Prostate gland (tissue), 2 donors: ENCODE data around the gene MRPL9. TPM values are rescaled to one million over a fixed set of nuclear protein-coding genes. Genes with fewer than 3 reads are reported as not detected.
A peak's percentile ranks its signal among the peaks of the same experiment; 100 is the strongest.

Experiments used
- DNase-seq: peaks from one replicate; pipeline ENCODE4 v3.0.0-alpha.2; 2019; ENCODE audit warnings: low spot score
- H3K27ac ChIP-seq, 2 donors: fragments of 200-600 bp; sonication (generic); 2 replicates each; pipeline ENCODE4 v1.5.1; 2017 to 2019
- H3K27me3 ChIP-seq: fragments of 200-600 bp; sonication (generic); replicated peaks from 2 replicates; pipeline ENCODE4 v1.5.1; 2019; ENCODE audit not compliant: insufficient read depth
- H3K36me3 ChIP-seq, 2 donors: fragments of 200-600 bp; sonication (generic); 1 replicate in 1 of 2; 2 replicates in 1 of 2; pipeline versions ENCODE4 v1.5.1 to v1.8.1; 2017 to 2019
- H3K4me1 ChIP-seq: fragments of 200-600 bp; sonication (generic); replicated peaks from 2 replicates; pipeline ENCODE4 v1.5.1; 2019
- H3K4me3 ChIP-seq, 2 donors: fragments of 200-600 bp; sonication (generic); 2 replicates each; pipeline ENCODE4 v1.5.1; 2017 to 2019
- H3K9me3 ChIP-seq: fragments of 200-600 bp; sonication (generic); 2 replicates; pipeline ENCODE4 v1.5.1; 2017
- CTCF ChIP-seq, 4 experiments: fragments of 200-600 bp in 2 of 4; fragments of 450-650 bp in 2 of 4; sonication (generic) in 2 of 4; IDR thresholded peaks; 1 replicate in 3 of 4; 2 replicates in 1 of 4; pipeline ENCODE4 v1.5.1; 2016 to 2019; ENCODE audit warnings: antibody characterized with exemption in 4 of 4, mild to moderate bottlenecking in 2 of 4, moderate library complexity in 2 of 4
- POLR2A ChIP-seq: fragments of 450-650 bp; IDR thresholded peaks from one replicate; pipeline ENCODE4 v1.6.1; 2016; ENCODE audit warnings: antibody characterized with exemption, mild to moderate bottlenecking
- POLR2AphosphoS5 ChIP-seq: sonication (generic); formaldehyde crosslinking; IDR thresholded peaks from one replicate; pipeline ENCODE4 v1.6.1; 2017; ENCODE audit warnings: antibody characterized with exemption
- WGBS: methylation state at CpG from one replicate; pipeline ENCODE4 v1.1.5; 2018; 5-methylcytosine and 5-hydroxymethylcytosine counted together
- intact Hi-C: fragments of 100-400 bp; cut with DNase I; formaldehyde crosslinking; loops from one replicate; pipeline ENCODE4 v1.14.2; 2022
- total RNA-seq, 2 donors: library from RNA; depleted of rRNA; stranded (reverse); fragments of >200 nt; gene quantifications; one replicate each; pipeline ENCODE4 v1.1.0, GENCODE V29; 2016

MRPL9 gene
- total RNA-seq, 2 donors from 2014 or later = 47.9 to 80.1 TPM

DNA sequence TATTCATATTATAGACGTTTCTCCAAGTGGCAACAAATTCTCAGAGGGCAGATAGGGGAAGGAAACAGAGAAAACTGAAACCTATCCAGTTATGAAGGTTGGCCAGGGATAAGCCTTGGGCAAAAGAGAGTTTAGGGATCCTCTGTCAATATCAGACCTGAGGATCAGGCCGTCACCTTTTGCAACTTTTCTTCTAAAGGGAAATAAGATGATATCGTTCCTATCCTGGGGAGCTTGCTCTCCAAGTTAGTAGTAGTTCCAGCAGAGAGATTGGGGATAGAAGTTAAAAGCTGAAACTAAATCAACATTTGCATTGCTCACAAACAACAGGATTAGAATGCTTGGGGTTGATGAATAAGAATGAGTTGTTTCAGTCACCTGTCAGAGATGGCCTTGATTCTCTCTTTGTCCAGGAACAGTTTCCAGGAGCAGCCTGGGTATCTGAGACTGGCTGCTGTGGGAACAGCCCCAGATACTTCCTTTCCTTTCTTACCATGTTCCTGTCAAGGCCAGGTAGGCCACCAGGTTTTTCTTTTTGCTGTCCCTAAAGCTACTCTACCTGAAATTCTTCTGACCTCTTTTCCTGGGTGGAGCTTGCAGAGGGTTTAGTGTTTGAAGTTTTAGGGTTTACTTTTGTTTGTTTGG lies 39.4 kb downstream of the MRPL9 start:
- Histone ChIP-seq H3K27ac (no peak overlapping the region), H3K9me3 (no peaks in the 10 kb centered on the region), H3K4me1 (no peaks in the 10 kb centered on the region), H3K27me3 (no peaks in the 10 kb centered on the region), H3K4me3 (no peak overlapping the region), H3K36me3 (no peaks in the 10 kb centered on the region)
- WGBS = 43% methylated on average over 3 of the region's 3 CpGs
- intact Hi-C loops = loop anchor here (5.0 kb wide), 2 partner anchors 117 to 182 kb away; partner anchors contain the start of gene TUFT1
- TF ChIP-seq POLR2AphosphoS5 = no peak
- TF ChIP-seq CTCF (IDR thresholded peaks at IDR 0.05) = no peak
- TF ChIP-seq POLR2A = no peak
- DNase-seq = no peak

DNA sequence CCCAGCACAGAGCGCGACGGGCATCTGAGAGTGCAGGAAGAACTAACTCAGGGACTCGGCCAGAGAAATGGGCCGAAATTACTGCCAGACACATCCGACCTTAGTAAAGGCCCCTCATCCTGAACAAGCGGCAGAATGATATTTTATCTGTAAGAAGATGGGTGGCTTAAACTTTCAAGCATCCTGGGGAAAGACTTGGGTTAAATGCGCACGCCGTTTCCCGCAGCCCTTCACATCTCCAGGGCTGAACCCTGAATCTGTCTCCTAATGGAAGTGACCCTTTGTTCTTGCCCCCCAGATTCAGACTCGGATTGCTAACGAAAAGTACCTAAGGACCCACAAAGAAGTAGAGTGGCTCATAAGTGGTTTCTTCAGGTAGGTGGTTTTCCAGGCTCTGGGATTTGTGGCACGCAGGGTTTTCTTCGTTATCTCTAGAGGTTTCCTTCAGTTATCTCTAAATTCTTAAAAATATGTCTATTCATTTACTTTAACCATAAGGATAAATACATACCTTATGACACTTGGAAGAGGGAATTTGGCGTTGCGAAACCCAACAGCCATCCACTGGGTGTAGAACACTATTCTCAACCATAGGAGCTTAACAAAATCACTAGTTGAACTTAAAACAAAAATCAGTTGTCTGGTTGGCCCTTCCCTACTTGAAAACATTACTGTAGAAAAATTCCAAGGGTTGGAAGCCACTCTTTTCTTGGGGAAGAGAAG lies 41.3 kb downstream of the MRPL9 start:
- TF ChIP-seq POLR2A (no peak), CTCF (IDR thresholded peaks at IDR 0.05) (no peak), POLR2AphosphoS5 (no peak)
- no peak overlapping the region for H3K27ac ChIP-seq
- DNase-seq = no peak
- no peaks in the 10 kb centered on the region for H3K4me1 ChIP-seq
- intact Hi-C loops = loop anchor here (5.0 kb wide), 2 partner anchors 115 to 180 kb away; partner anchors contain the start of gene TUFT1
- peak overlapping the region; percentile 19 to 33 for H3K4me3 ChIP-seq
- no peaks in the 10 kb centered on the region for H3K27me3 ChIP-seq
- H3K9me3 ChIP-seq = no peaks in the 10 kb centered on the region
- WGBS = 35% methylated on average over 17 of the region's 17 CpGs
- H3K36me3 ChIP-seq = no peaks in the 10 kb centered on the region

DNA sequence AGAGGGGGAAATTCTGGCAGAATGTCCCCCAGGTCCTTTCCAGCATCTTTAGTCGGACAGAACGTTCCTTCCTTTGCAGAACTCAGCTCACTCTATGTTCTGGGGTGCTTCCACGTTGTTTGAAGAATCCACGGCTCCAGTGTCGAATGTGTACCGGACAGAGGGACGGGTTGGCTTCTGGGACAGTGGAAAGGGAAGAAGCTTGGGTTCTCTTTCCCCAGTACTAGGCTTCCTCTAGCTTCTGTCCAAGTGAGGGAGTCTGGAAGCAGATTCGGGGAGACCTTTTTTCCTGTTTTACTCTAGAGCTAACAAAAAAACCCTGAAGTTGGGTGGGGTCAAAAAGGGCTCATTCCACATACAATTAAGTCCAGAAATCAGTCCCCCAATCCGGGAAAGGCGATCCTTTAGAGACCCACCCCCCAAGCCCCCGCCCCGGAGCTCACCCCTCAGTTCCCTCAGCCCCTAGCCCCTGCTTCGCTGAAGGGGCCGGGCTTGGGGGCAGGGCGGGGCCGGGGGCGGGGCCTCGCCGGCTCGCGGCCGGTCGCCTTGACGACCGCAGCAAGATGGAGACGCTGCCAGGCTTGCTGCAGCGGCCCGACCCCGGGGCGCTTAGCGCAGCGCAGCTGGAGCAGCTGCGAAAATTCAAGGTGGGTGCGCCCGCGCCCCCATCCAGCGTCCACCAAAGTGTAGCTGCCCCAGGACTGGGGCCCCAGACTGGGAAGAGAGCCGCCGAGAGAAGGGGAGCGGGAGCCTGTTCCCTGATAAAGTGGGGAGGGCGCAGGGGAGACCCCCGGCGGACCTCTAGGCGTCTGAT lies 42.1 kb downstream of the MRPL9 start, which contains the start of gene RIIAD1:
Gene RIIAD1, plus strand, starts transcription at position 549 of the 814 bp plus-strand sequence. Its CDS starts 15 bp downstream, at position 564.
- intact Hi-C loops = loop anchor here (5.0 kb wide), 2 partner anchors 114 to 179 kb away; partner anchors contain the start of gene TUFT1
- H3K36me3 ChIP-seq = no peaks in the 10 kb centered on the region
- 9% methylated on average over 27 of the region's 44 CpGs for WGBS
- peak within 1 kb of the TSS; percentile 53 to 65 for H3K27ac ChIP-seq
- TF ChIP-seq CTCF (IDR thresholded peaks at IDR 0.05) (no peak), POLR2AphosphoS5 (no peak), POLR2A (no peak)
- DNase-seq = no peak
- H3K4me3 ChIP-seq = peak within 1 kb of the TSS; percentile 19 to 33
- H3K27me3 ChIP-seq = no peaks in the 10 kb centered on the region
- H3K9me3 ChIP-seq = no peaks in the 10 kb centered on the region
- H3K4me1 ChIP-seq = no peaks in the 10 kb centered on the region

- H3K4me3 ChIP-seq = peak overlapping the region; percentile 19 to 33
- H3K27ac ChIP-seq = peak overlapping the region; percentile 53 to 65
Observed at GRCh38 chr1:151720554-151720953, 42.7 kb downstream of the MRPL9 start.

More at GRCh38 chr1:151720554-151720953, 42.7 kb downstream of the MRPL9 start:
- no peak for TF ChIP-seq POLR2AphosphoS5
- TF ChIP-seq POLR2A = no peak
- TF ChIP-seq CTCF (IDR thresholded peaks at IDR 0.05) = no peak
- H3K27me3 ChIP-seq = no peaks in the 10 kb centered on the region
- no peaks in the 10 kb centered on the region for H3K9me3 ChIP-seq
- no peaks in the 10 kb centered on the region for H3K36me3 ChIP-seq
- H3K4me1 ChIP-seq = no peaks in the 10 kb centered on the region
- intact Hi-C loops = loop anchor here (5.0 kb wide), 2 partner anchors 113 to 178 kb away; partner anchors contain the start of gene TUFT1
- DNase-seq = no peak
- WGBS = 36% methylated on average over 5 of the region's 5 CpGs
